ENCODE measurements around the gene CBFB. TPM values are rescaled to one million over a fixed set of nuclear protein-coding genes. Genes with fewer than 3 reads are reported as not detected.

The CBFB gene
- total and polyA plus RNA-seq, 2 of the 13 experiments (the other 11 are each of a cell fraction or from before 2014, with no cell fraction given), result 22.1 to 70.8 TPM

DNA sequence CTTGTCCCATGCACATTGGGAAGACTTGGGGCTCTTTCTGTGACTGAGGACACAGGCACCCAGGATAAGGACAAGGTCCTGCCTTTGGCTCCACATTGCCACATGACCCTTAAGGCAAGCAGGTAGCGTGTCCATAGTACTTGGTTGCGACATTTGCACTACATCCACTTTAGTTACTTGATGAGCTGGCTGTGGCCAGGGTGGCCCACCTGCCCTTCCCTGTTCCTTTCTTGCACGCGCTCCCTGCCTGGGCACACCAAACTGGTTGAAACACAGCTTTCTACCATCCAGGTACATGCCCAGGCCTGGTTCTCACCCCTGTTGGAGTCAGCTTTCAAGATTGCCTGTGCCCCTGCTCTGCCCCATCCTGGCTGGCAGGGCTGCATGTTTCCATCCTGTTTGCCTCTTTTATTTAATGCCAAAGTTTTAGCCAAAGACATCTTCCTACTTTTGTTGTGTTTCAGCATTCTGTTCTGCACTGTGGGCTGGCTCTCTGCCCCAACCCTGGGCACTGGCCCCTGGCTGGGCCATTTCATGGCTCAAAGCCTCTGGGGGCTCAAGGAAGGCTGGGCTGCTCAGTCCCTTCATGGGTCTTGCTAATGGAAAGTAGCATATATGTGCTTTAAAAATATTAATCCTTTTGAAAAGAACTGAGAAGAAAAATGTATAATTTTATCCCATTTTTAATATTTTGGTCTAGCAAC, 118.6 kb downstream of the CBFB start (continued):
- TF ChIP-seq ZNF496 (CRISPR knock-in tag; IDR thresholded peaks at IDR 0.05; ENCODE audit: insufficient replicate concordance) (no peak), ZNF777 (CRISPR knock-in tag; IDR thresholded peaks at IDR 0.05) (no peak), KLF6 (CRISPR knock-in tag; IDR thresholded peaks at IDR 0.05) (no peak), FOXJ3 (CRISPR knock-in tag; IDR thresholded peaks at IDR 0.05; ENCODE audit: borderline replicate concordance) (no peak), HNF4A (CRISPR knock-in tag; IDR thresholded peaks at IDR 0.05) (no peak), ZNF343 (CRISPR knock-in tag; IDR thresholded peaks at IDR 0.05) (no peak), CEBPB (IDR thresholded peaks at IDR 0.05; ENCODE audit: borderline replicate concordance, low read depth, low read length) (peak; percentile 80; the same call in 1 of the 2 replicates), KLF15 (CRISPR knock-in tag; IDR thresholded peaks at IDR 0.05; ENCODE audit: borderline replicate concordance) (no peak), KDM1A (CRISPR knock-in tag; IDR thresholded peaks at IDR 0.05) (no peak), ZKSCAN8 (CRISPR knock-in tag; IDR thresholded peaks at IDR 0.05; ENCODE audit: borderline replicate concordance) (no peak), ZNF775 (CRISPR knock-in tag; IDR thresholded peaks at IDR 0.05; ENCODE audit: borderline replicate concordance) (no peak), ESRRA (CRISPR knock-in tag; IDR thresholded peaks at IDR 0.05; ENCODE audit: low read depth) (no peak), ZNF589 (CRISPR knock-in tag; conservative IDR thresholded peaks at IDR 0.05) (no peak), STAG1 (CRISPR knock-in tag; IDR thresholded peaks at IDR 0.05) (no peak), ZNF644 (CRISPR knock-in tag; IDR thresholded peaks at IDR 0.05; ENCODE audit: low read depth) (no peak), TBX2 (CRISPR knock-in tag; IDR thresholded peaks at IDR 0.05; ENCODE audit: borderline replicate concordance) (no peak), AGO2 (optimal IDR thresholded peaks at IDR 0.05; ENCODE audit: low read depth, low read length) (peak; percentile 64), PAWR (CRISPR knock-in tag; IDR thresholded peaks at IDR 0.05; ENCODE audit: borderline replicate concordance) (no peak), JUND (CRISPR knock-in tag; IDR thresholded peaks at IDR 0.05) (no peak), MED8 (CRISPR knock-in tag; IDR thresholded peaks at IDR 0.05; ENCODE audit: insufficient replicate concordance) (no peak), ZNF7 (CRISPR knock-in tag; IDR thresholded peaks at IDR 0.05) (no peak), KDM5A (IDR thresholded peaks at IDR 0.05; ENCODE audit: borderline replicate concordance, low read length) (no peak), RBM39 (IDR thresholded peaks at IDR 0.05; ENCODE audit: low read depth, low read length, poor library complexity, severe bottlenecking) (no peak), RBM22 (optimal IDR thresholded peaks at IDR 0.05; ENCODE audit: low read length) (peak; percentile 90), ZNF136 (CRISPR knock-in tag; IDR thresholded peaks at IDR 0.05; ENCODE audit: low read depth) (no peak), ZNF274 (CRISPR knock-in tag; IDR thresholded peaks at IDR 0.05) (0 out of 2 replicates have a peak, but pooled peaks have one; percentile 30)
- TF ChIP-seq, protein P1, sequence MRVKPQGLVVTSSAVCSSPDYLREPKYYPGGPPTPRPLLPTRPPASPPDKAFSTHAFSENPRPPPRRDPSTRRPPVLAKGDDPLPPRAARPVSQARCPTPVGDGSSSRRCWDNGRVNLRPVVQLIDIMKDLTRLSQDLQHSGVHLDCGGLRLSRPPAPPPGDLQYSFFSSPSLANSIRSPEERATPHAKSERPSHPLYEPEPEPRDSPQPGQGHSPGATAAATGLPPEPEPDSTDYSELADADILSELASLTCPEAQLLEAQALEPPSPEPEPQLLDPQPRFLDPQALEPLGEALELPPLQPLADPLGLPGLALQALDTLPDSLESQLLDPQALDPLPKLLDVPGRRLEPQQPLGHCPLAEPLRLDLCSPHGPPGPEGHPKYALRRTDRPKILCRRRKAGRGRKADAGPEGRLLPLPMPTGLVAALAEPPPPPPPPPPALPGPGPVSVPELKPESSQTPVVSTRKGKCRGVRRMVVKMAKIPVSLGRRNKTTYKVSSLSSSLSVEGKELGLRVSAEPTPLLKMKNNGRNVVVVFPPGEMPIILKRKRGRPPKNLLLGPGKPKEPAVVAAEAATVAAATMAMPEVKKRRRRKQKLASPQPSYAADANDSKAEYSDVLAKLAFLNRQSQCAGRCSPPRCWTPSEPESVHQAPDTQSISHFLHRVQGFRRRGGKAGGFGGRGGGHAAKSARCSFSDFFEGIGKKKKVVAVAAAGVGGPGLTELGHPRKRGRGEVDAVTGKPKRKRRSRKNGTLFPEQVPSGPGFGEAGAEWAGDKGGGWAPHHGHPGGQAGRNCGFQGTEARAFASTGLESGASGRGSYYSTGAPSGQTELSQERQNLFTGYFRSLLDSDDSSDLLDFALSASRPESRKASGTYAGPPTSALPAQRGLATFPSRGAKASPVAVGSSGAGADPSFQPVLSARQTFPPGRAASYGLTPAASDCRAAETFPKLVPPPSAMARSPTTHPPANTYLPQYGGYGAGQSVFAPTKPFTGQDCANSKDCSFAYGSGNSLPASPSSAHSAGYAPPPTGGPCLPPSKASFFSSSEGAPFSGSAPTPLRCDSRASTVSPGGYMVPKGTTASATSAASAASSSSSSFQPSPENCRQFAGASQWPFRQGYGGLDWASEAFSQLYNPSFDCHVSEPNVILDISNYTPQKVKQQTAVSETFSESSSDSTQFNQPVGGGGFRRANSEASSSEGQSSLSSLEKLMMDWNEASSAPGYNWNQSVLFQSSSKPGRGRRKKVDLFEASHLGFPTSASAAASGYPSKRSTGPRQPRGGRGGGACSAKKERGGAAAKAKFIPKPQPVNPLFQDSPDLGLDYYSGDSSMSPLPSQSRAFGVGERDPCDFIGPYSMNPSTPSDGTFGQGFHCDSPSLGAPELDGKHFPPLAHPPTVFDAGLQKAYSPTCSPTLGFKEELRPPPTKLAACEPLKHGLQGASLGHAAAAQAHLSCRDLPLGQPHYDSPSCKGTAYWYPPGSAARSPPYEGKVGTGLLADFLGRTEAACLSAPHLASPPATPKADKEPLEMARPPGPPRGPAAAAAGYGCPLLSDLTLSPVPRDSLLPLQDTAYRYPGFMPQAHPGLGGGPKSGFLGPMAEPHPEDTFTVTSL (CRISPR knock-in tag; IDR thresholded peaks at IDR 0.05; ENCODE audit: borderline replicate concordance), result no peak
